ENCODE measurements around the gene ARHGAP24. TPM values are rescaled to one million over a fixed set of nuclear protein-coding genes. Genes with fewer than 3 reads are reported as not detected.
A peak's percentile ranks its signal among the peaks of the same experiment; 100 is the strongest.

The ARHGAP24 gene
- total and polyA plus RNA-seq, 4 donors = 10.0 to 79.4 (median 21.6) TPM

DNA sequence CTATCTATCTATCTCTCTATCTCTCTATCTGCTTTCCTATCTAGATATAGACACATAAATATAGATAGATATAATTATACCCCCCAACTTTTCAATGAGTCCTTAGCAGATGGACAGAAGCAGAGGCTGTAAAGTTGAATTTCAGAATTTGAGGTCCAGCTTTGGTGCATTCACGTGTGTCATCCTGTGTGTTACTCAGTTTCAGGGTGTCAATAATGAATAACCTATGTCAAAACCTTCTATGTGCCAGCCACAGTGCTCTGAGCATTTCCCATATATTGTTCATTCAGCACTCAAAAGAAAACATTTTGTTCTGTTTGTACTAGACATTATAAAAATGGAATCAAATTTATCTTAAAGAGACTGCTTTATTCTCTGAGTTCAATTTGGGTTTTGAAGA is 310.0 kb downstream of the ARHGAP24 start:
- no peaks in the 10 kb centered on the region for H3K27me3 ChIP-seq (ENCODE audit: control insufficient read depth in 3 of 3, insufficient read depth in 3 of 3, low read length in 2 of 3)
- H3K9me3 ChIP-seq (ENCODE audit: control insufficient read depth in 4 of 4, insufficient read depth in 3 of 4, low read length in 3 of 4) = no peaks in the 10 kb centered on the region
- H3K4me1 ChIP-seq (ENCODE audit: control insufficient read depth in 5 of 5, insufficient read depth in 5 of 5, low read length in 5 of 5) = peaks cover 0 to 28% (median 3%) of the 10 kb centered on the region in 5 donors
- no peak overlapping the region for H3K4me3 ChIP-seq
- no peak overlapping the region for H3K27ac ChIP-seq (ENCODE audit: low read depth in 1 of 2, low read length in 1 of 2)
- no peak overlapping the region for H3K9ac ChIP-seq (ENCODE audit: insufficient read depth in 1 of 2, low read length in 2 of 2)
- WGBS, 2 donors = 92 to 96% methylated on average over 1 of the region's 1 CpG
- H3K36me3 ChIP-seq (ENCODE audit: control insufficient read depth in 4 of 4, insufficient read depth in 4 of 4, low read length in 4 of 4) = no peaks in the 10 kb centered on the region
- ATAC-seq (ENCODE audit: insufficient read depth, low FRiP score) (no peak), DNase-seq (no peak)
- TF ChIP-seq, protein P1, sequence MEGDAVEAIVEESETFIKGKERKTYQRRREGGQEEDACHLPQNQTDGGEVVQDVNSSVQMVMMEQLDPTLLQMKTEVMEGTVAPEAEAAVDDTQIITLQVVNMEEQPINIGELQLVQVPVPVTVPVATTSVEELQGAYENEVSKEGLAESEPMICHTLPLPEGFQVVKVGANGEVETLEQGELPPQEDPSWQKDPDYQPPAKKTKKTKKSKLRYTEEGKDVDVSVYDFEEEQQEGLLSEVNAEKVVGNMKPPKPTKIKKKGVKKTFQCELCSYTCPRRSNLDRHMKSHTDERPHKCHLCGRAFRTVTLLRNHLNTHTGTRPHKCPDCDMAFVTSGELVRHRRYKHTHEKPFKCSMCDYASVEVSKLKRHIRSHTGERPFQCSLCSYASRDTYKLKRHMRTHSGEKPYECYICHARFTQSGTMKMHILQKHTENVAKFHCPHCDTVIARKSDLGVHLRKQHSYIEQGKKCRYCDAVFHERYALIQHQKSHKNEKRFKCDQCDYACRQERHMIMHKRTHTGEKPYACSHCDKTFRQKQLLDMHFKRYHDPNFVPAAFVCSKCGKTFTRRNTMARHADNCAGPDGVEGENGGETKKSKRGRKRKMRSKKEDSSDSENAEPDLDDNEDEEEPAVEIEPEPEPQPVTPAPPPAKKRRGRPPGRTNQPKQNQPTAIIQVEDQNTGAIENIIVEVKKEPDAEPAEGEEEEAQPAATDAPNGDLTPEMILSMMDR (IDR thresholded peaks at IDR 0.05; ENCODE audit: control extremely low read depth, extremely low read depth) = no peak

GRCh38 chr4:85787133-85787532 is 312.2 kb downstream of the ARHGAP24 start:
- no peak for ATAC-seq (ENCODE audit: insufficient read depth, low FRiP score)

DNA sequence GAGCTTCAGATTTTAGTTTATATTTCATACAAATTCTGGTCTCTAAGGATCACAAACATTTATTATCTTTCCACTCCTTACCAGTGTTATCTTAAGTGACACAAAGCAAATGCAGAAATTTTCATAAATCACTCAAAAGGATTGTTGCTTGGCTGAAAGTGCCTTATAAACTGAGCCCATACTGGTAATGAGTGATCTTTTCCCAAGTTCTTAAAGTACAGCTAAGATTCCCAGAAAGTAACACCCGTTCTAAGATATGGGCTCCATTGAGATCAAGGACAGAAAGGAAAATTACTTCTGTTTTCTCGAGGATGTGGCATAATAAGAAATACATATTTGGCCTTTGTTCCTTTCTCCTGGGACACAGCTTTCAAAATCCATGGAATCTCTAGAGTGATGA is 313.7 kb downstream of the ARHGAP24 start:
- Histone ChIP-seq H3K9ac (ENCODE audit: insufficient read depth in 1 of 2, low read length in 2 of 2) (no peak overlapping the region), H3K27ac (ENCODE audit: low read depth in 1 of 2, low read length in 1 of 2) (no peak overlapping the region), H3K4me3 (no peak overlapping the region), H3K9me3 (ENCODE audit: control insufficient read depth in 4 of 4, insufficient read depth in 3 of 4, low read length in 3 of 4) (no peaks in the 10 kb centered on the region), H3K4me1 (ENCODE audit: control insufficient read depth in 5 of 5, insufficient read depth in 5 of 5, low read length in 5 of 5) (peaks cover 0 to 28% (median 10%) of the 10 kb centered on the region in 5 donors), H3K36me3 (ENCODE audit: control insufficient read depth in 4 of 4, insufficient read depth in 4 of 4, low read length in 4 of 4) (no peaks in the 10 kb centered on the region), H3K27me3 (ENCODE audit: control insufficient read depth in 3 of 3, insufficient read depth in 3 of 3, low read length in 2 of 3) (no peaks in the 10 kb centered on the region)
- 60 to 66% methylated on average over 2 of the region's 2 CpGs for WGBS, 2 donors
- ATAC-seq (ENCODE audit: insufficient read depth, low FRiP score) (no peak), DNase-seq (no peak)
- TF ChIP-seq, protein P1 (IDR thresholded peaks at IDR 0.05; ENCODE audit: control extremely low read depth, extremely low read depth) = no peak

More at GRCh38 chr4:85787133-85787532, 312.2 kb downstream of the ARHGAP24 start:
- no peaks in the 10 kb centered on the region for H3K36me3 ChIP-seq (ENCODE audit: control insufficient read depth in 4 of 4, insufficient read depth in 4 of 4, low read length in 4 of 4)
- no peak overlapping the region for H3K9ac ChIP-seq (ENCODE audit: insufficient read depth in 1 of 2, low read length in 2 of 2)
- TF ChIP-seq, protein P1 (IDR thresholded peaks at IDR 0.05; ENCODE audit: control extremely low read depth, extremely low read depth) = no peak
- DNase-seq = no peak
- no peaks in the 10 kb centered on the region for H3K27me3 ChIP-seq (ENCODE audit: control insufficient read depth in 3 of 3, insufficient read depth in 3 of 3, low read length in 2 of 3)
- 68 to 87% methylated on average over 3 of the region's 3 CpGs for WGBS, 2 donors
- H3K4me1 ChIP-seq (ENCODE audit: control insufficient read depth in 5 of 5, insufficient read depth in 5 of 5, low read length in 5 of 5) = peaks cover 0 to 28% (median 7%) of the 10 kb centered on the region in 5 donors
- no peaks in the 10 kb centered on the region for H3K9me3 ChIP-seq (ENCODE audit: control insufficient read depth in 4 of 4, insufficient read depth in 3 of 4, low read length in 3 of 4)
- peak overlapping the region in 1 of 2 donors; percentile 45 for H3K27ac ChIP-seq (ENCODE audit: low read depth in 1 of 2, low read length in 1 of 2)
- H3K4me3 ChIP-seq = no peak overlapping the region

- TF ChIP-seq, protein P1 (IDR thresholded peaks at IDR 0.05; ENCODE audit: control extremely low read depth, extremely low read depth) = no peak
- Histone ChIP-seq H3K27me3 (ENCODE audit: control insufficient read depth in 3 of 3, insufficient read depth in 3 of 3, low read length in 2 of 3) (no peaks in the 10 kb centered on the region), H3K9me3 (ENCODE audit: control insufficient read depth in 4 of 4, insufficient read depth in 3 of 4, low read length in 3 of 4) (no peaks in the 10 kb centered on the region), H3K4me3 (no peak overlapping the region), H3K9ac (ENCODE audit: insufficient read depth in 1 of 2, low read length in 2 of 2) (no peak overlapping the region), H3K36me3 (ENCODE audit: control insufficient read depth in 4 of 4, insufficient read depth in 4 of 4, low read length in 4 of 4) (no peaks in the 10 kb centered on the region), H3K27ac (ENCODE audit: low read depth in 1 of 2, low read length in 1 of 2) (no peak overlapping the region), H3K4me1 (ENCODE audit: control insufficient read depth in 5 of 5, insufficient read depth in 5 of 5, low read length in 5 of 5) (peaks cover 0 to 22% (median 11%) of the 10 kb centered on the region in 5 donors)
- ATAC-seq (ENCODE audit: insufficient read depth, low FRiP score) (no peak), DNase-seq (no peak)
- 94 to 96% methylated on average over 3 of the region's 3 CpGs for WGBS, 2 donors
Observed at GRCh38 chr4:85789241-85789640, 314.3 kb downstream of the ARHGAP24 start.

Measured in lung (tissue), 12 donors.